MM.1S (cell line): ENCODE measurements around the gene PLCB1.

Experiments used
- CTCF ChIP-seq: fragments of 300-600 bp; sonication (generic); IDR thresholded peaks from 2 replicates; pipeline ENCODE4 v1.5.1; 2016; ENCODE audit warnings: antibody characterized with exemption, low read length, mixed read lengths
- EZH2 ChIP-seq: fragments of 300-600 bp; sonication (generic); optimal IDR thresholded peaks from 2 replicates; pipeline ENCODE3; 2017; ENCODE audit warnings: low read depth, mild to moderate bottlenecking, antibody characterized with exemption, low read length, mixed read lengths
- EZH2phosphoT487 ChIP-seq: fragments of 300-600 bp; sonication (generic); IDR thresholded peaks from 2 replicates; pipeline ENCODE4 v1.6.1; 2018; ENCODE audit warnings: antibody characterized with exemption, low read length

- no peak for TF ChIP-seq CTCF
- no peak for TF ChIP-seq EZH2
- TF ChIP-seq EZH2phosphoT487: no peak
These were observed 91.2 kb downstream of the PLCB1 start for GRCh38 chr20:8223091-8223870.
